ENCODE measurements around the gene ACVR1.

Gene ACVR1

GRCh38 chr2:157822993-157823392, 53.1 kb downstream of the ACVR1 start:
- DNase-seq = no peak

GRCh38 chr2:157822533-157822932, 53.6 kb downstream of the ACVR1 start:
- no peak for DNase-seq

GRCh38 chr2:157821519-157822131, 54.5 kb downstream of the ACVR1 start:
- DNase-seq = no peak

GRCh38 chr2:157820193-157820592, 55.9 kb downstream of the ACVR1 start:
- DNase-seq = no peak

GRCh38 chr2:157819761-157820160, 56.4 kb downstream of the ACVR1 start:
- no peak for DNase-seq

- DNase-seq = no peak
These were observed 57.9 kb downstream of the ACVR1 start for GRCh38 chr2:157818227-157818626.

- no peak for DNase-seq
These were observed 60.7 kb downstream of the ACVR1 start for GRCh38 chr2:157815421-157815820.

GRCh38 chr2:157813467-157813866, 62.7 kb downstream of the ACVR1 start:
- no peak for DNase-seq

GRCh38 chr2:157810037-157810436, 66.1 kb downstream of the ACVR1 start:
- no peak for DNase-seq

- DNase-seq = no peak
These were observed 66.9 kb downstream of the ACVR1 start for GRCh38 chr2:157809212-157809611.

GRCh38 chr2:157808421-157808820, 67.7 kb downstream of the ACVR1 start:
- DNase-seq = no peak

GRCh38 chr2:157806426-157807077, 69.6 kb downstream of the ACVR1 start:
- DNase-seq = no peak

GRCh38 chr2:157805519-157805918, 70.6 kb downstream of the ACVR1 start:
- DNase-seq = no peak

- no peak for DNase-seq
These were observed 71.8 kb downstream of the ACVR1 start for GRCh38 chr2:157804355-157804754.

- no peak for DNase-seq
These were observed 72.2 kb downstream of the ACVR1 start for GRCh38 chr2:157803952-157804351.

- no peak for DNase-seq
These were observed 72.7 kb downstream of the ACVR1 start for GRCh38 chr2:157803476-157803875.

GRCh38 chr2:157800838-157801495, 75.2 kb downstream of the ACVR1 start:
- DNase-seq = no peak

- no peak for DNase-seq
These were observed 83.0 kb downstream of the ACVR1 start for GRCh38 chr2:157793053-157793612.

- DNase-seq = no peak
These were observed 83.6 kb downstream of the ACVR1 start for GRCh38 chr2:157792335-157793052.

GRCh38 chr2:157790780-157791179, 85.3 kb downstream of the ACVR1 start:
- no peak for DNase-seq

GRCh38 chr2:157789933-157790511, 86.1 kb downstream of the ACVR1 start:
- DNase-seq = no peak

- no peak for DNase-seq
These were observed 86.9 kb downstream of the ACVR1 start for GRCh38 chr2:157789256-157789655.

GRCh38 chr2:157788201-157788600, 87.9 kb downstream of the ACVR1 start:
- no peak for DNase-seq
